ENCODE data around the gene ACVR1B.

The ACVR1B gene

GRCh38 chr12:52026263-52026662 is 74.8 kb downstream of the ACVR1B start:
- DNase-seq: no peak

- DNase-seq: no peak
Observed at GRCh38 chr12:52027085-52027843, 75.8 kb downstream of the ACVR1B start.

- no peak for DNase-seq
Observed at GRCh38 chr12:52029685-52030084, 78.2 kb downstream of the ACVR1B start.

- DNase-seq: no peak
Observed at GRCh38 chr12:52032446-52032803, 80.9 kb downstream of the ACVR1B start.

GRCh38 chr12:52032804-52033445 is 81.4 kb downstream of the ACVR1B start:
- peak; percentile 92 for DNase-seq

- DNase-seq: no peak
Observed at GRCh38 chr12:52033446-52034140, 82.1 kb downstream of the ACVR1B start.

GRCh38 chr12:52035190-52035589 is 83.7 kb downstream of the ACVR1B start:
- no peak for DNase-seq

- DNase-seq: no peak
Observed at GRCh38 chr12:52035926-52036325, 84.4 kb downstream of the ACVR1B start.

- peak; percentile 95 for DNase-seq
Observed at GRCh38 chr12:52036587-52037171, 85.2 kb downstream of the ACVR1B start.

GRCh38 chr12:52037248-52037861 is 85.9 kb downstream of the ACVR1B start:
- DNase-seq: no peak

- no peak for DNase-seq
Observed at GRCh38 chr12:52038447-52038846, 86.9 kb downstream of the ACVR1B start.

- DNase-seq: no peak
Observed at GRCh38 chr12:52041035-52041434, 89.5 kb downstream of the ACVR1B start.

- peak; percentile 83 for DNase-seq
Observed at GRCh38 chr12:52041695-52042123, 90.2 kb downstream of the ACVR1B start.

GRCh38 chr12:52042706-52043385 is 91.3 kb downstream of the ACVR1B start:
- no peak for DNase-seq

GRCh38 chr12:52043386-52044212 is 92.1 kb downstream of the ACVR1B start:
- no peak for DNase-seq

- DNase-seq: no peak
Observed at GRCh38 chr12:52044292-52044983, 92.9 kb downstream of the ACVR1B start.

GRCh38 chr12:52045794-52046199 is 94.3 kb downstream of the ACVR1B start:
- DNase-seq: no peak

Data from CD4-positive, alpha-beta T cell treated with Interleukin-10 for 1 hour (primary cell).